Astrocyte (in vitro differentiated cells and primary cell): ENCODE measurements around the gene SARS1.

Experiments used
- CTCF ChIP-seq: IDR thresholded peaks from 2 replicates; pipeline ENCODE4 v1.5.1; 2011; ENCODE audit warnings: low read depth, mild to moderate bottlenecking, inconsistent platforms, low read length, moderate library complexity; ENCODE audit not compliant: insufficient read depth
- EZH2 ChIP-seq: IDR thresholded peaks from 2 replicates; pipeline ENCODE4 v1.6.1; 2012; ENCODE audit warnings: mild to moderate bottlenecking, low read length, inconsistent platforms; ENCODE audit not compliant: insufficient read depth

GRCh38 chr1:109274533-109275476, 61.1 kb downstream of the SARS1 start:
- TF ChIP-seq CTCF = no peak
- TF ChIP-seq EZH2 = no peak
